CD14-positive monocyte (primary cell): Measurements from ENCODE around the gene HOXD8. TPM values are rescaled to one million over a fixed set of nuclear protein-coding genes. Genes with fewer than 3 reads are reported as not detected.

Experiments used
- DNase-seq, 3 donors: peaks; one replicate each; pipeline ENCODE4 v3.0.0-alpha.2; 2011 to 2022
- H2AFZ ChIP-seq: 2 replicates; pipeline ENCODE4 v1.6.0; 2012; ENCODE audit warnings: mild to moderate bottlenecking, low read depth, low read length, inconsistent platforms; ENCODE audit not compliant: insufficient read depth, poor library complexity, severe bottlenecking
- H3K27ac ChIP-seq, 2 donors: 1 replicate in 1 of 2; 2 replicates in 1 of 2; pipeline ENCODE4 v1.5.1; 2012 to 2013; ENCODE audit warnings: low read length in 2 of 2, control low read depth in 1 of 2, inconsistent platforms in 1 of 2, low read depth in 1 of 2, mild to moderate bottlenecking in 1 of 2
- H3K27me3 ChIP-seq, 2 donors: one replicate each; pipeline versions ENCODE4 v1.6.0 to v1.6.1; 2011 to 2013; ENCODE audit warnings: low read length in 2 of 2; ENCODE audit not compliant: control insufficient read depth in 2 of 2, insufficient read depth in 2 of 2
- H3K36me3 ChIP-seq, 2 donors: replicated peaks in 1 of 2; 1 replicate in 1 of 2; 2 replicates in 1 of 2; pipeline versions ENCODE4 v1.5.1 to v1.6.1; 2012 to 2013; ENCODE audit warnings: low read length in 2 of 2, control low read depth in 1 of 2, inconsistent platforms in 1 of 2, mild to moderate bottlenecking in 1 of 2; ENCODE audit not compliant: insufficient read depth in 2 of 2, control insufficient read depth in 1 of 2
- H3K4me1 ChIP-seq, 2 donors: 1 replicate in 1 of 2; 2 replicates in 1 of 2; pipeline versions ENCODE4 v1.5.1 to v1.6.1; 2012 to 2013; ENCODE audit warnings: low read length in 2 of 2, control low read depth in 1 of 2, inconsistent platforms in 1 of 2, mild to moderate bottlenecking in 1 of 2, moderate library complexity in 1 of 2; ENCODE audit not compliant: insufficient read depth in 2 of 2, control insufficient read depth in 1 of 2
- H3K4me2 ChIP-seq: replicated peaks from 2 replicates; pipeline ENCODE3; 2012; ENCODE audit warnings: low read length, moderate library complexity, mild to moderate bottlenecking; ENCODE audit not compliant: poor library complexity, severe bottlenecking; ENCODE audit errors: extremely low read depth
- H3K4me3 ChIP-seq, 3 experiments: fragments of 200-600 bp in 1 of 3; sonication (generic) in 1 of 3; replicated peaks in 1 of 3; 1 replicate in 2 of 3; 2 replicates in 1 of 3; pipeline ENCODE4 v1.5.1; 2011 to 2013; ENCODE audit warnings: low read length in 3 of 3, mild to moderate bottlenecking in 3 of 3, control low read depth in 2 of 3, low read depth in 2 of 3, inconsistent platforms in 1 of 3, moderate library complexity in 1 of 3
- H3K79me2 ChIP-seq: 2 replicates; pipeline ENCODE4 v1.6.0; 2012; ENCODE audit warnings: mild to moderate bottlenecking, control low read depth, inconsistent platforms, low read length, moderate library complexity; ENCODE audit not compliant: insufficient read depth
- H3K9ac ChIP-seq: 2 replicates; pipeline ENCODE4 v1.6.0; 2017; ENCODE audit warnings: low read length, mild to moderate bottlenecking; ENCODE audit not compliant: insufficient read depth, poor library complexity, severe bottlenecking
- H3K9me3 ChIP-seq, 2 donors: replicated peaks in 1 of 2; 1 replicate in 1 of 2; 2 replicates in 1 of 2; pipeline versions ENCODE4 v1.5.1 to v1.6.1; 2012 to 2013; ENCODE audit warnings: low read length in 2 of 2, control low read depth in 1 of 2; ENCODE audit not compliant: control insufficient read depth in 1 of 2, insufficient read depth in 1 of 2
- H4K20me1 ChIP-seq: 2 replicates; pipeline ENCODE4 v1.6.0; 2012; ENCODE audit warnings: mild to moderate bottlenecking, low read length, control low read depth, moderate library complexity; ENCODE audit not compliant: insufficient read depth
- H3K27ac Mint-ChIP-seq, 7 donors: one replicate each; pipeline ENCODE4 v1.8.0; 2020; ENCODE audit warnings: mild to moderate bottlenecking in 7 of 7, mixed read lengths in 7 of 7, moderate library complexity in 6 of 7, inconsistent platforms in 2 of 7
- H3K27me3 Mint-ChIP-seq, 3 donors: one replicate each; pipeline ENCODE4 v1.8.0; 2021 to 2022; ENCODE audit warnings: low read depth in 3 of 3, mild to moderate bottlenecking in 3 of 3, mixed read lengths in 3 of 3, moderate library complexity in 3 of 3, inconsistent platforms in 1 of 3
- H3K36me3 Mint-ChIP-seq, 2 donors: one replicate each; pipeline ENCODE4 v1.8.0; 2020; ENCODE audit warnings: mixed read lengths in 2 of 2, inconsistent platforms in 1 of 2, mild to moderate bottlenecking in 1 of 2
- H3K4me1 Mint-ChIP-seq: one replicate; pipeline ENCODE4 v1.8.0; 2020; ENCODE audit warnings: mild to moderate bottlenecking, mixed read lengths
- H3K4me3 Mint-ChIP-seq, 2 donors: one replicate each; pipeline ENCODE4 v1.8.0; 2020; ENCODE audit warnings: mild to moderate bottlenecking in 2 of 2, mixed read lengths in 2 of 2, moderate library complexity in 1 of 2
- H3K9me3 Mint-ChIP-seq, 7 donors: one replicate each; pipeline ENCODE4 v1.8.0; 2020 to 2022; ENCODE audit warnings: mixed read lengths in 7 of 7, mild to moderate bottlenecking in 6 of 7, moderate library complexity in 6 of 7, inconsistent platforms in 2 of 7
- WGBS: methylation state at CpG from one replicate; pipeline ENCODE4 v1.1.5; 2013; ENCODE audit warnings: missing lambda C conversion rate; ENCODE audit not compliant: insufficient coverage; 5-methylcytosine and 5-hydroxymethylcytosine counted together
- intact Hi-C, 2 donors: fragments of 100-400 bp; cut with micrococcal nuclease; formaldehyde crosslinking; loops; one replicate each; pipeline versions ENCODE4 v1.15.0 to v1.15.1; 2023
- polyA plus RNA-seq, 3 donors: library from polyadenylated mRNA; depleted of rRNA in 1 of 3; unstranded in 2 of 3; stranded (reverse) in 1 of 3; fragments of 300-500 nt in 2 of 3; fragments of >200 nt in 1 of 3; fragmentation: Illumina TruSeq in 2 of 3; gene quantifications; 1 replicate in 2 of 3; 2 replicates in 1 of 3; pipeline ENCODE4 v1.2.3, GENCODE V29; 2012 to 2021
- TF ChIP-seq, protein P1 (sequence below): fragments of 200-600 bp; IDR thresholded peaks from one replicate; pipeline ENCODE4 v1.8.0; 2022; ENCODE audit warnings: antibody characterized with exemption, mild to moderate bottlenecking

HOXD8 gene
- polyA plus RNA-seq, 3 donors = not detected

DNA sequence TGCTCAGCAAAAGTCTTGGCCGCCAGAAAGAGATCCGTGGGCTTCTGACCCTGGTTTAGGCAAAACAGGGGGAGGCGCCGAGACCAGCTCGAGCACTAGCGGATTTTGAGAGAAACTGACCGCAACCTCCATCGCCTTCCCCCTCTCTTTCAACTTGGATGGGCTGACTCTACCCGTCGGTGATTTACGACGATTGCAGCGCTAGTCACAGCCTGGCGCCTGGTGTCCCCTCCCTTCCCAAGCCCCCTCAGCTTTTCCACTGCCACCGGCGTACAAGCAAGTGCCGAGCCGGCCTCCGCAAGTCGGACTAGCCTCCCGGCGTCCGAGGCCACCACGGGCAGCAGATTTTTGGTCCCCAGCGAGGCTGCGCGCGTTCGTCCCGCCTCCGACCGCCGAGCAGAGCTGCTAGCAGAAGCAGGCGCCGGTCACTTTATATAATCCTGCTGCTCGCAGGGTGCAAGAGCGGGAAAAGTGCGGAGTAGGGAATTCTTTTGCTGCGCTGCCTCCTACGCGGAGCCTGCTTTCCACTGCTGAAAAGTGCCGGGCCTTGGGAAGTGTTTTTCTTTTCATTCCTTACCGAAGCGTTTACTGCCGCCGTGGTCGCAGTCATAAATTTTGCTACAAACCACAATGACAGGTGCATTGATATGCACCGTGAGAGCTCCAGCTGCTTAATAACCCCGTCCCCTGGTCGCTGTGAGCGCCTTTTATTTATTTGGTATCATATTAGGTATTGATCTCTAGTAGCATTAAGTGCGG is 35.3 kb downstream of the HOXD8 start:
- no peak overlapping the region for H3K4me2 ChIP-seq
- no peaks in the 10 kb centered on the region for H4K20me1 ChIP-seq
- Mint-ChIP-seq H3K36me3 (peaks cover 0 to 8% of the 10 kb centered on the region in 2 donors), H3K9me3 (peaks cover 0 to 51% (median 28%) of the 10 kb centered on the region in 7 donors), H3K4me1 (peaks cover under 1% of the 10 kb centered on the region), H3K27ac (no peak overlapping the region), H3K27me3 (peaks cover 94 to 100% (median 100%) of the 10 kb centered on the region in 3 donors), H3K4me3 (peak overlapping the region in 1 of 2 donors; percentile 54)
- no peak overlapping the region for H3K27ac ChIP-seq
- H3K9me3 ChIP-seq = peaks cover 4 to 45% of the 10 kb centered on the region in 2 donors
- H3K27me3 ChIP-seq = peaks cover 82 to 100% of the 10 kb centered on the region in 2 donors
- intact Hi-C loops = no loop called here
- no peak for DNase-seq
- 3% methylated on average over 49 of the region's 52 CpGs for WGBS
- no peak overlapping the region for H3K9ac ChIP-seq
- TF ChIP-seq, protein P1, sequence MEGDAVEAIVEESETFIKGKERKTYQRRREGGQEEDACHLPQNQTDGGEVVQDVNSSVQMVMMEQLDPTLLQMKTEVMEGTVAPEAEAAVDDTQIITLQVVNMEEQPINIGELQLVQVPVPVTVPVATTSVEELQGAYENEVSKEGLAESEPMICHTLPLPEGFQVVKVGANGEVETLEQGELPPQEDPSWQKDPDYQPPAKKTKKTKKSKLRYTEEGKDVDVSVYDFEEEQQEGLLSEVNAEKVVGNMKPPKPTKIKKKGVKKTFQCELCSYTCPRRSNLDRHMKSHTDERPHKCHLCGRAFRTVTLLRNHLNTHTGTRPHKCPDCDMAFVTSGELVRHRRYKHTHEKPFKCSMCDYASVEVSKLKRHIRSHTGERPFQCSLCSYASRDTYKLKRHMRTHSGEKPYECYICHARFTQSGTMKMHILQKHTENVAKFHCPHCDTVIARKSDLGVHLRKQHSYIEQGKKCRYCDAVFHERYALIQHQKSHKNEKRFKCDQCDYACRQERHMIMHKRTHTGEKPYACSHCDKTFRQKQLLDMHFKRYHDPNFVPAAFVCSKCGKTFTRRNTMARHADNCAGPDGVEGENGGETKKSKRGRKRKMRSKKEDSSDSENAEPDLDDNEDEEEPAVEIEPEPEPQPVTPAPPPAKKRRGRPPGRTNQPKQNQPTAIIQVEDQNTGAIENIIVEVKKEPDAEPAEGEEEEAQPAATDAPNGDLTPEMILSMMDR = no peak
- no peak overlapping the region for H3K4me3 ChIP-seq
- no peaks in the 10 kb centered on the region for H3K36me3 ChIP-seq
- no peaks in the 10 kb centered on the region for H3K4me1 ChIP-seq
- H3K79me2 ChIP-seq = no peaks in the 10 kb centered on the region
- H2AFZ ChIP-seq = no peak overlapping the region

DNA sequence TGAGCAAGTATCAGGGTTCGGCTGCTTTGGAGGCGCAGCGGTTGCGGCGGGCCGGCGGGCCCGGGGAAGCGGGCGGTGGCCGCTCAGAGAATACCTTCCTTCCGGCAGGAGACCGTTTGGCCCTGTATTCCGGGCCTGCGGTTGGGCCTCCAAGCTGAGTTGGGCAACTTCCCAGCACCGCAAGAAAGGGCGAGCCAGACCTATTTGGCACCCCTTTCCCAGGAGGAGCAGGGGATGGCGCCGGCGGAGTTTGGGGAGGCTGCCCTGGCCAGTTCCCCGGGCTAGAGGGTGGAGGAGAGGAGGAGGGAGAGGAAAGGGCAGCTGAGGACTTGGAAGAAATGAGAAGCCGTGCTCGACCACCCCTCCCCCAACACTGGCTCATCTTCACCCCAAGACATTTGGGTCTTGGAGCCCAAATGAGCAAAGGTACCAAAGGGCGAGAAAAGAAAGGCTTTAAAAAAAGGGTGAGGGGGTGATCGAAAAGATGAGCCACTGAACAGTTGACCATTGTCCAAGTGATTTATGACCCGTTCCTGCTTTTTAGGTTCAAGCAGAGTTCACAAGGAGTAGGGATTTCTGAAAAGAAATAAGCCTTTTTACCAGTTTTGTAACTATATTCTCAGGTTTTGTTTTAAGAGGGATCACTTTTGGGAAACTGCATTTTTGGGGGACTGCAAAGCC is 36.0 kb downstream of the HOXD8 start:
- no peak overlapping the region for H3K27ac ChIP-seq
- Mint-ChIP-seq H3K4me3 (peak overlapping the region in 1 of 2 donors; percentile 69), H3K27me3 (peaks cover 93 to 100% (median 100%) of the 10 kb centered on the region in 3 donors), H3K4me1 (no peaks in the 10 kb centered on the region), H3K36me3 (peaks cover 0 to 8% of the 10 kb centered on the region in 2 donors), H3K9me3 (peaks cover 0 to 50% (median 28%) of the 10 kb centered on the region in 7 donors), H3K27ac (no peak overlapping the region)
- H4K20me1 ChIP-seq = no peaks in the 10 kb centered on the region
- intact Hi-C loops = no loop called here
- H2AFZ ChIP-seq = no peak overlapping the region
- DNase-seq = no peak
- H3K9me3 ChIP-seq = peaks cover 4 to 45% of the 10 kb centered on the region in 2 donors
- 2% methylated on average over 19 of the region's 26 CpGs for WGBS
- H3K4me3 ChIP-seq = no peak overlapping the region
- no peaks in the 10 kb centered on the region for H3K4me1 ChIP-seq
- TF ChIP-seq, protein P1 = no peak
- H3K79me2 ChIP-seq = no peaks in the 10 kb centered on the region
- no peak overlapping the region for H3K4me2 ChIP-seq
- H3K36me3 ChIP-seq = no peaks in the 10 kb centered on the region
- H3K9ac ChIP-seq = no peak overlapping the region
- H3K27me3 ChIP-seq = peaks cover 80 to 100% of the 10 kb centered on the region in 2 donors
